SK-N-SH treated with all-trans-retinoic acid at 6 μM for 48 hours (cell line): Measurements from ENCODE around the gene WBP4.

Experiments used
- ATAC-seq: fragments of 200-7000 bp; cut with Tn5 transposase; 3 replicates; pipeline ENCODE4 v1.9.1; 2020; ENCODE audit warnings: mild to moderate bottlenecking, moderate library complexity
- BACH2 ChIP-seq: fragments of 250-450 bp; sonication (Bioruptor Pico); IDR thresholded peaks from 2 replicates; pipeline ENCODE4 v1.9.0; 2021; ENCODE audit warnings: mild to moderate bottlenecking, borderline replicate concordance
- CREB5 ChIP-seq: fragments of 250-450 bp; sonication (Bioruptor Pico); IDR thresholded peaks from 2 replicates; pipeline ENCODE4 v1.5.1; 2020; ENCODE audit warnings: low read depth, mild to moderate bottlenecking, moderate library complexity
- CSDC2 ChIP-seq: fragments of 250-450 bp; sonication (Bioruptor Pico); IDR thresholded peaks from 2 replicates; pipeline ENCODE4 v1.5.0; 2020; ENCODE audit warnings: mild to moderate bottlenecking, moderate library complexity
- ESRRG ChIP-seq: fragments of 250-450 bp; sonication (Bioruptor Pico); IDR thresholded peaks from 2 replicates; pipeline ENCODE4 v1.6.1; 2021; ENCODE audit warnings: mild to moderate bottlenecking
- GLIS3 ChIP-seq: fragments of 250-450 bp; sonication (Bioruptor Pico); IDR thresholded peaks from 2 replicates; pipeline ENCODE4 v1.5.0; 2020; ENCODE audit warnings: mild to moderate bottlenecking, moderate library complexity
- ISL1 ChIP-seq: fragments of 250-450 bp; sonication (Bioruptor Pico); IDR thresholded peaks from 2 replicates; pipeline ENCODE4 v2.1.2; 2022; ENCODE audit warnings: mild to moderate bottlenecking, moderate library complexity
- OSR1 ChIP-seq: fragments of 250-450 bp; sonication (Bioruptor Pico); IDR thresholded peaks from 2 replicates; pipeline ENCODE4 v1.8.0; 2022; ENCODE audit warnings: moderate library complexity, mild to moderate bottlenecking, inconsistent platforms
- RARB ChIP-seq: fragments of 250-450 bp; sonication (Bioruptor Pico); IDR thresholded peaks from 2 replicates; pipeline ENCODE4 v1.8.0; 2021; ENCODE audit warnings: mild to moderate bottlenecking, moderate library complexity
- SNAI2 ChIP-seq: fragments of 250-450 bp; sonication (Bioruptor Pico); IDR thresholded peaks from 2 replicates; pipeline ENCODE4 v1.5.0; 2020; ENCODE audit warnings: mild to moderate bottlenecking, moderate library complexity
- TCF4 ChIP-seq: fragments of 250-450 bp; sonication (Bioruptor Pico); IDR thresholded peaks from 2 replicates; pipeline ENCODE4 v1.8.0; 2021; ENCODE audit warnings: mild to moderate bottlenecking, moderate library complexity, borderline replicate concordance
- TOX ChIP-seq: fragments of 250-450 bp; sonication (Bioruptor Pico); IDR thresholded peaks from 2 replicates; pipeline ENCODE4 v1.8.0; 2021; ENCODE audit warnings: mild to moderate bottlenecking, moderate library complexity, borderline replicate concordance
- ZC3H10 ChIP-seq: fragments of 250-450 bp; sonication (Bioruptor Pico); IDR thresholded peaks from 2 replicates; pipeline ENCODE4 v1.5.1; 2021; ENCODE audit warnings: mild to moderate bottlenecking, moderate library complexity
- ZFP3 ChIP-seq: fragments of 250-450 bp; sonication (Bioruptor Pico); IDR thresholded peaks from 2 replicates; pipeline ENCODE4 v1.5.0; 2020; ENCODE audit warnings: mild to moderate bottlenecking, moderate library complexity
- ZFP30 ChIP-seq: fragments of 450-650 bp; formaldehyde crosslinking; IDR thresholded peaks from 2 replicates; pipeline ENCODE4 v1.5.0; 2022; ENCODE audit warnings: mild to moderate bottlenecking, moderate library complexity
- ZNF565 ChIP-seq: fragments of 450-650 bp; formaldehyde crosslinking; conservative IDR thresholded peaks from 2 replicates; pipeline ENCODE4 v1.5.0; 2020; ENCODE audit warnings: low read depth, mild to moderate bottlenecking, moderate library complexity
- ZNF70 ChIP-seq: fragments of 450-650 bp; formaldehyde crosslinking; IDR thresholded peaks from 2 replicates; pipeline ENCODE4 v1.5.0; 2020; ENCODE audit warnings: mild to moderate bottlenecking, moderate library complexity
- ZNF8 ChIP-seq: fragments of 450-650 bp; formaldehyde crosslinking; IDR thresholded peaks from 2 replicates; pipeline ENCODE4 v1.5.0; 2020; ENCODE audit warnings: mild to moderate bottlenecking, moderate library complexity
- TF ChIP-seq, protein P1 (sequence below): fragments of 250-450 bp; sonication (Bioruptor Pico); IDR thresholded peaks from 2 replicates; pipeline ENCODE4 v1.5.1; 2021; ENCODE audit warnings: mild to moderate bottlenecking, moderate library complexity
- TF ChIP-seq, protein P2 (sequence below): fragments of 250-450 bp; sonication (Bioruptor Pico); IDR thresholded peaks from 2 replicates; pipeline ENCODE4 v1.5.0; 2020; ENCODE audit warnings: mild to moderate bottlenecking, moderate library complexity
- TF ChIP-seq, protein P3 (sequence below): fragments of 250-450 bp; sonication (Bioruptor Pico); IDR thresholded peaks from 2 replicates; pipeline ENCODE4 v1.8.0; 2020; ENCODE audit warnings: mild to moderate bottlenecking, moderate library complexity, borderline replicate concordance

The WBP4 gene

DNA sequence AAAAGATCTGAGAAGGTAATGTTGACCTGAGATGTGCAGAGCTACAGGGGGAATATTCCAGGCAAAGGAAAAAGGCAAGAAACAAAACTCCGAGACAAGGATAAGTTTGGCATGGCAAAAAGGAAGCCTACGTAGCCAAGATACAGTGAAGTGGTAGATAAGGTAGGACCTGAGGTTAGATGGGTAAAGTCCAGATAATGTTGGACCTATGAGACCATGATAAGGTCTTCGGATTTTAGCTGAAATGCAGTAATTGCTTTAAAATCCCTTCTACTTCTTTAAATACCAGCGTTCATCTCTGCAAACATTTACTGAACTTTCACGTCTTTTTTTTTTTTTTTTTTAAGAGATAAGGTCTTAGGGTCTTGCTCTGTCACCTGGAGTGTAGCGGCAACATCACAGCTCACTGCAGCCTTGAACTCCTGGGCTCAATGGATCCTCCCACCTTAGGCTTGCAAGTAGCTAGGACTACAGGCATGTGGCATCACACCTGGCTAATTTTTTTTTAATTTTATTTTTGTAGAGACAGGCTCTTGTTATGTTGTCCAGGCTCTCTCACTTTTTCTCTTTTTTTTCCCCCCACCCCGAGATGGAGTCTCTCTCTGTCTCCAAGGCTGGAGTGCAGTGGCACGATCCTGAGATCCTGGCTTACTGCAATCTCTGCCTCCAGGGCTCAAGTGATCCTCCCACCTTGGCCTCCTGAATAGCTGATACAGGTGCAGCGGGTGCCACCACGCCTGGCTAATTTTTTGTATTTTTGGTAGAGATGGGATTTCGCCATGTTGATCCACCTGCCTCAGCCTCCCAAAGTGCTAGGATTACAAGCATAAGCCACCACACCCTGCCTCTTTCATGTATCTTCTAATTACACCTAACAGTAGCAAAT lies 4.2 kb upstream of the WBP4 start:
- ATAC-seq = no peak
- TF ChIP-seq SNAI2 (no peak), ZC3H10 (CRISPR knock-in tag) (no peak), ZNF70 (CRISPR knock-in tag) (no peak), ZFP3 (CRISPR knock-in tag) (no peak), ESRRG (no peak), ZNF565 (CRISPR knock-in tag) (no peak), OSR1 (CRISPR knock-in tag) (no peak), TCF4 (no peak), ISL1 (CRISPR knock-in tag) (no peak)

DNA sequence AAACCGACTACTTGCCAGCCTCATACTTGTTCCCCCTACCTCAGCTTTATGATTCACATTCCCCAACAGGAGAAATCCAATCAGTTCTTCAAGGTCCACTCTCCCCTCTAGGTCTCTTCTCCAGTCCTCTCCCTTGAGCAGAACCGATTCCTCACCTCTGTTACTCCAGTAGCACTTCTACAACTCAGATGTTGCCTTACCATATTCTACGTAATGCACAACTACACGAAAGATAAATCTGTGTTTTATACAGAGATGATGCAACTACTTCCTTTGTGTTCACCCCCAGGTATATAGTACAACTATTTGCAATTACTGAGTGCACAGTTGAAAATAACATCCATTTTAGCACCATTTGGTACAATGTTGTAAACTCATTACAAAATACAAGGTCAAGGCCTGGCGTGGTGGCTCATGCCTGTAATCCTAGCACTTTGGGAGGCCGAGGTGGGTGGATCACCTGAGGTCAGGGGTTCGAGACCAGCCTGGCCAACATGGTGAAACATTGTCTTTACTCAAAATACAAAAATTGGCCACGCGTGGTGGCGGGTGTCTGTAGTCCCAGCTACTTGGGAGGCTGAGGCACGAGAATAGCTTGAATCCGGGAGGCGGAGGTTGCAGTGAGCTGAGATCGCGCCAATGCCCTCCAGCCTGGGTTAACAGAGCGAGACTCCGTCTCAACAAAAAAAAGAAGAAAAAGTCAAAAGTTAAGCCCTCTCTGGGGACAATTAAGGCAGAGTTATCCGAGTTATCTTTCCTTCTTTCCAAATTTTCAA lies 2.8 kb upstream of the WBP4 start:
- TF ChIP-seq TCF4 = no peak
- TF ChIP-seq SNAI2 = no peak
- no peak for TF ChIP-seq ZFP3 (CRISPR knock-in tag)
- TF ChIP-seq, protein P1, sequence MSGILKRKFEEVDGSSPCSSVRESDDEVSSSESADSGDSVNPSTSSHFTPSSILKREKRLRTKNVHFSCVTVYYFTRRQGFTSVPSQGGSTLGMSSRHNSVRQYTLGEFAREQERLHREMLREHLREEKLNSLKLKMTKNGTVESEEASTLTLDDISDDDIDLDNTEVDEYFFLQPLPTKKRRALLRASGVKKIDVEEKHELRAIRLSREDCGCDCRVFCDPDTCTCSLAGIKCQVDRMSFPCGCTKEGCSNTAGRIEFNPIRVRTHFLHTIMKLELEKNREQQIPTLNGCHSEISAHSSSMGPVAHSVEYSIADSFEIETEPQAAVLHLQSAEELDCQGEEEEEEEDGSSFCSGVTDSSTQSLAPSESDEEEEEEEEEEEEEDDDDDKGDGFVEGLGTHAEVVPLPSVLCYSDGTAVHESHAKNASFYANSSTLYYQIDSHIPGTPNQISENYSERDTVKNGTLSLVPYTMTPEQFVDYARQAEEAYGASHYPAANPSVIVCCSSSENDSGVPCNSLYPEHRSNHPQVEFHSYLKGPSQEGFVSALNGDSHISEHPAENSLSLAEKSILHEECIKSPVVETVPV = no peak
- TF ChIP-seq, protein P2, sequence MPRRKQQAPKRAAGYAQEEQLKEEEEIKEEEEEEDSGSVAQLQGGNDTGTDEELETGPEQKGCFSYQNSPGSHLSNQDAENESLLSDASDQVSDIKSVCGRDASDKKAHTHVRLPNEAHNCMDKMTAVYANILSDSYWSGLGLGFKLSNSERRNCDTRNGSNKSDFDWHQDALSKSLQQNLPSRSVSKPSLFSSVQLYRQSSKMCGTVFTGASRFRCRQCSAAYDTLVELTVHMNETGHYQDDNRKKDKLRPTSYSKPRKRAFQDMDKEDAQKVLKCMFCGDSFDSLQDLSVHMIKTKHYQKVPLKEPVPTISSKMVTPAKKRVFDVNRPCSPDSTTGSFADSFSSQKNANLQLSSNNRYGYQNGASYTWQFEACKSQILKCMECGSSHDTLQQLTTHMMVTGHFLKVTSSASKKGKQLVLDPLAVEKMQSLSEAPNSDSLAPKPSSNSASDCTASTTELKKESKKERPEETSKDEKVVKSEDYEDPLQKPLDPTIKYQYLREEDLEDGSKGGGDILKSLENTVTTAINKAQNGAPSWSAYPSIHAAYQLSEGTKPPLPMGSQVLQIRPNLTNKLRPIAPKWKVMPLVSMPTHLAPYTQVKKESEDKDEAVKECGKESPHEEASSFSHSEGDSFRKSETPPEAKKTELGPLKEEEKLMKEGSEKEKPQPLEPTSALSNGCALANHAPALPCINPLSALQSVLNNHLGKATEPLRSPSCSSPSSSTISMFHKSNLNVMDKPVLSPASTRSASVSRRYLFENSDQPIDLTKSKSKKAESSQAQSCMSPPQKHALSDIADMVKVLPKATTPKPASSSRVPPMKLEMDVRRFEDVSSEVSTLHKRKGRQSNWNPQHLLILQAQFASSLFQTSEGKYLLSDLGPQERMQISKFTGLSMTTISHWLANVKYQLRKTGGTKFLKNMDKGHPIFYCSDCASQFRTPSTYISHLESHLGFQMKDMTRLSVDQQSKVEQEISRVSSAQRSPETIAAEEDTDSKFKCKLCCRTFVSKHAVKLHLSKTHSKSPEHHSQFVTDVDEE (CRISPR knock-in tag) = no peak
- TF ChIP-seq OSR1 (CRISPR knock-in tag) = no peak
- TF ChIP-seq ZC3H10 (CRISPR knock-in tag) = no peak
- TF ChIP-seq, protein P3, sequence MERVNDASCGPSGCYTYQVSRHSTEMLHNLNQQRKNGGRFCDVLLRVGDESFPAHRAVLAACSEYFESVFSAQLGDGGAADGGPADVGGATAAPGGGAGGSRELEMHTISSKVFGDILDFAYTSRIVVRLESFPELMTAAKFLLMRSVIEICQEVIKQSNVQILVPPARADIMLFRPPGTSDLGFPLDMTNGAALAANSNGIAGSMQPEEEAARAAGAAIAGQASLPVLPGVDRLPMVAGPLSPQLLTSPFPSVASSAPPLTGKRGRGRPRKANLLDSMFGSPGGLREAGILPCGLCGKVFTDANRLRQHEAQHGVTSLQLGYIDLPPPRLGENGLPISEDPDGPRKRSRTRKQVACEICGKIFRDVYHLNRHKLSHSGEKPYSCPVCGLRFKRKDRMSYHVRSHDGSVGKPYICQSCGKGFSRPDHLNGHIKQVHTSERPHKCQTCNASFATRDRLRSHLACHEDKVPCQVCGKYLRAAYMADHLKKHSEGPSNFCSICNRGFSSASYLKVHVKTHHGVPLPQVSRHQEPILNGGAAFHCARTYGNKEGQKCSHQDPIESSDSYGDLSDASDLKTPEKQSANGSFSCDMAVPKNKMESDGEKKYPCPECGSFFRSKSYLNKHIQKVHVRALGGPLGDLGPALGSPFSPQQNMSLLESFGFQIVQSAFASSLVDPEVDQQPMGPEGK (CRISPR knock-in tag) = no peak
- TF ChIP-seq ISL1 (CRISPR knock-in tag) = no peak
- no peak for TF ChIP-seq ZNF8 (CRISPR knock-in tag)
- ATAC-seq = no peak

DNA sequence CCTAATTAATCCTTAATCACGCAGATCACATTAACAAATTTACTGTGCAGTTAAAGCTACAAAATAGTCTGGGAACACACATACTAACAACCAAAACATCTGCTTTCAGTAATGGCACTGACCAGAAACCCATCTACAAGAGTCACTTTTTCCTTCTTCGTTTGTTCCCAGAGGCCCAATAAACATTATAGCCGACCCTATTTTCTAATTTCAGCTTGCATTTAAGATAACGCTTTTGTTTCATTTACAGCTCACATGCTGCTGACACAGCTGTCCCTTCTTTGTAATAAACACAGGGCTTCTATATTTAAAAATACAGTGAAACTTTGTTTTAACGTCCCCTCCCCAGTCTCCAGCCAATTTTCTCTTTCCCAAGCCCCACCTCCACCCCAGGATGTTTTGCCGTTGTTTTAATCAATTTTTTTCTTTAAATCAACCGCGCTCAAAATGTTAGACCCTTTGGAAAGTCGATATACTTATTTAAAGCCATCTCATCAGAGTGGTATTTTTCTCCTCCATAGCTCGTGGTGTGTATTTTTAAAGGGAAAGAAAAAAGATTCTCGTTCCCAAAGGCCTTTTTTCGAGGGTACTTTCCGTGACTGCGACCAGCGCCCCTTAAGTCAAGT lies 1.7 kb upstream of the WBP4 start:
- no peak for ATAC-seq
- TF ChIP-seq OSR1 (CRISPR knock-in tag) (no peak), GLIS3 (CRISPR knock-in tag) (no peak), TCF4 (no peak), TOX (no peak), CREB5 (CRISPR knock-in tag) (no peak), BACH2 (no peak), RARB (CRISPR knock-in tag) (no peak), CSDC2 (no peak), ZC3H10 (CRISPR knock-in tag) (no peak), ISL1 (CRISPR knock-in tag) (no peak), ZFP30 (CRISPR knock-in tag) (no peak), ESRRG (no peak), ZNF565 (CRISPR knock-in tag) (no peak), ZNF8 (CRISPR knock-in tag) (no peak)
- TF ChIP-seq, protein P2 (CRISPR knock-in tag) = no peak
- TF ChIP-seq, protein P3 (CRISPR knock-in tag) = no peak
